ENCODE results near the gene ARHGAP18.

DNA sequence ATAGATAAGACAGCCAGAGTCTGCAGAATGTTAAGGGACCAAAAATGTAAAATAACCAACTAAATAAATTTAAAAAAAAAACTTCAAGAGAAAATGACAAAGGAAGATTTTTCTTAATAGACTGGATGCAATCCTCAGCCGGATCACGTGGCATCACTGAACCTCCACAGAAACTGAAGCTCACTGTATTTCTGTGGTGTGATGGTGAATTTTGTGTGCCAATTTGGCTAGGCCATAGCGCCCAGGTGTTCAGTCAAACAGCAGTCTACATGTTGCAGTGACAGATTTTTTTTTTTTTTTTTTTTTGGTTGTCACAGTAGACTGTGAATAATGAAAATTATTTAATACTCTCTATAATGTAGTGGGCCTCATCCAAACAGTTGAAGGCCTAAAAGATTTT lies 95.5 kb downstream of the ARHGAP18 start:
- TF ChIP-seq TAF1 (IDR thresholded peaks at IDR 0.05; ENCODE audit: borderline replicate concordance, low read depth, low read length), result no peak
- no peak for TF ChIP-seq RFX5 (IDR thresholded peaks at IDR 0.05; ENCODE audit: low read length)

Measured in SK-N-SH (cell line).